ENCODE data around the gene RNF130.

- no peak for TF ChIP-seq CTCF (IDR thresholded peaks at IDR 0.05)
- TF ChIP-seq POLR2A (IDR thresholded peaks at IDR 0.05), result no peak
These were observed 12.2 kb downstream of the RNF130 start for GRCh38 chr5:180059326-180059725.
